Osteoblast (primary cell): ENCODE results near the gene CD8A. TPM values are rescaled to one million over a fixed set of nuclear protein-coding genes. Genes with fewer than 3 reads are reported as not detected.

Source experiments
- DNase-seq: peaks from one replicate; pipeline ENCODE4 v3.0.0; 2011; ENCODE audit warnings: low spot score, mixed read lengths; ENCODE audit not compliant: insufficient read length; ENCODE audit errors: missing footprints
- H2AFZ ChIP-seq: 2 replicates; pipeline ENCODE4 v1.6.0; 2011; ENCODE audit warnings: mild to moderate bottlenecking, low read length
- H3K27ac ChIP-seq: 2 replicates; pipeline ENCODE4 v1.5.1; 2011; ENCODE audit warnings: mild to moderate bottlenecking, low read depth, low read length, moderate library complexity
- H3K27me3 ChIP-seq: 2 replicates; pipeline ENCODE4 v1.6.0; 2012; ENCODE audit warnings: mild to moderate bottlenecking, control low read depth, inconsistent platforms, low read length, moderate library complexity; ENCODE audit not compliant: insufficient read depth
- H3K36me3 ChIP-seq: 2 replicates; pipeline ENCODE4 v1.5.1; 2011; ENCODE audit warnings: mild to moderate bottlenecking, low read length, control low read depth, moderate library complexity; ENCODE audit not compliant: insufficient read depth
- H3K4me1 ChIP-seq: 2 replicates; pipeline ENCODE4 v1.5.1; 2011; ENCODE audit warnings: mild to moderate bottlenecking, low read length, control low read depth, moderate library complexity; ENCODE audit not compliant: insufficient read depth
- H3K4me2 ChIP-seq: 2 replicates; pipeline ENCODE4 v1.6.0; 2011; ENCODE audit warnings: mild to moderate bottlenecking, low read length; ENCODE audit not compliant: insufficient read depth
- H3K4me3 ChIP-seq: fragments of 200-600 bp; sonication (generic); 3 replicates; pipeline ENCODE4 v1.5.1; 2012; ENCODE audit warnings: mild to moderate bottlenecking, low read length, inconsistent platforms; ENCODE audit not compliant: insufficient read depth
- H3K79me2 ChIP-seq: 2 replicates; pipeline ENCODE4 v1.6.0; 2012; ENCODE audit warnings: mild to moderate bottlenecking, low read length, control low read depth, inconsistent platforms; ENCODE audit not compliant: insufficient read depth
- H3K9me3 ChIP-seq: 2 replicates; pipeline ENCODE4 v1.5.1; 2011; ENCODE audit warnings: low read depth, low read length, control low read depth
- H4K20me1 ChIP-seq: 2 replicates; pipeline ENCODE4 v1.6.0; 2012; ENCODE audit warnings: mild to moderate bottlenecking, low read length, control low read depth; ENCODE audit not compliant: insufficient read depth
- total RNA-seq: library from RNA; depleted of rRNA; stranded (reverse); fragments of >200 nt; gene quantifications from 2 replicates; pipeline ENCODE4 v1.2.3, GENCODE V29; 2012
- TF ChIP-seq, protein P1 (sequence below): IDR thresholded peaks from 2 replicates; pipeline ENCODE4 v1.5.1; 2011; ENCODE audit warnings: mild to moderate bottlenecking, low read depth, low read length, moderate library complexity; ENCODE audit errors: extremely low read depth

Gene CD8A
- total RNA-seq, 1 donor = not detected

DNA sequence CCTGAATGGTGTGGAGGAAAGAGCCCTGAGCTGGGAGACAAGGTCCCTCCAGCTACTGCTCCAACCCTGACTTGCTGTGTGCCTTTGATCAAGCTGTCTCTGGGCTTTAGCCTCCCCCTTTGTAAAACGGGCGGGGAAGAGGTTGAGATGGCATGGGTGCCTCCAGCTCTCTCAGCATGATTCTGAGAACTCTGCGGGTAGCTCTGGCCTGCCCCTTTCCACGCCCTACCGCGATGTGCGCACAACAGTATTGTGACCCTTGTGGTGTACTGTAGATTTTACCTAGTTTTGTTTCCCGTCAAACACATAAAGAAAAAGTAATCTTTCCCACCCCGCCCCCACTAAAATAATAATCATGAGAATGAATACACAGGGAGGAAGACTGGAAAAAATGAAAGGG, 5.3 kb downstream of the CD8A start:
- no peaks in the 10 kb centered on the region for H4K20me1 ChIP-seq
- H3K79me2 ChIP-seq = no peaks in the 10 kb centered on the region
- H3K4me3 ChIP-seq = no peak overlapping the region
- H3K9me3 ChIP-seq = no peaks in the 10 kb centered on the region
- no peak for DNase-seq
- H2AFZ ChIP-seq = no peak overlapping the region
- no peak overlapping the region for H3K27ac ChIP-seq
- H3K4me1 ChIP-seq = no peaks in the 10 kb centered on the region
- H3K4me2 ChIP-seq = no peak overlapping the region
- TF ChIP-seq, protein P1, sequence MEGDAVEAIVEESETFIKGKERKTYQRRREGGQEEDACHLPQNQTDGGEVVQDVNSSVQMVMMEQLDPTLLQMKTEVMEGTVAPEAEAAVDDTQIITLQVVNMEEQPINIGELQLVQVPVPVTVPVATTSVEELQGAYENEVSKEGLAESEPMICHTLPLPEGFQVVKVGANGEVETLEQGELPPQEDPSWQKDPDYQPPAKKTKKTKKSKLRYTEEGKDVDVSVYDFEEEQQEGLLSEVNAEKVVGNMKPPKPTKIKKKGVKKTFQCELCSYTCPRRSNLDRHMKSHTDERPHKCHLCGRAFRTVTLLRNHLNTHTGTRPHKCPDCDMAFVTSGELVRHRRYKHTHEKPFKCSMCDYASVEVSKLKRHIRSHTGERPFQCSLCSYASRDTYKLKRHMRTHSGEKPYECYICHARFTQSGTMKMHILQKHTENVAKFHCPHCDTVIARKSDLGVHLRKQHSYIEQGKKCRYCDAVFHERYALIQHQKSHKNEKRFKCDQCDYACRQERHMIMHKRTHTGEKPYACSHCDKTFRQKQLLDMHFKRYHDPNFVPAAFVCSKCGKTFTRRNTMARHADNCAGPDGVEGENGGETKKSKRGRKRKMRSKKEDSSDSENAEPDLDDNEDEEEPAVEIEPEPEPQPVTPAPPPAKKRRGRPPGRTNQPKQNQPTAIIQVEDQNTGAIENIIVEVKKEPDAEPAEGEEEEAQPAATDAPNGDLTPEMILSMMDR = no peak
- peaks cover 38% of the 10 kb centered on the region for H3K27me3 ChIP-seq
- no peaks in the 10 kb centered on the region for H3K36me3 ChIP-seq

DNA sequence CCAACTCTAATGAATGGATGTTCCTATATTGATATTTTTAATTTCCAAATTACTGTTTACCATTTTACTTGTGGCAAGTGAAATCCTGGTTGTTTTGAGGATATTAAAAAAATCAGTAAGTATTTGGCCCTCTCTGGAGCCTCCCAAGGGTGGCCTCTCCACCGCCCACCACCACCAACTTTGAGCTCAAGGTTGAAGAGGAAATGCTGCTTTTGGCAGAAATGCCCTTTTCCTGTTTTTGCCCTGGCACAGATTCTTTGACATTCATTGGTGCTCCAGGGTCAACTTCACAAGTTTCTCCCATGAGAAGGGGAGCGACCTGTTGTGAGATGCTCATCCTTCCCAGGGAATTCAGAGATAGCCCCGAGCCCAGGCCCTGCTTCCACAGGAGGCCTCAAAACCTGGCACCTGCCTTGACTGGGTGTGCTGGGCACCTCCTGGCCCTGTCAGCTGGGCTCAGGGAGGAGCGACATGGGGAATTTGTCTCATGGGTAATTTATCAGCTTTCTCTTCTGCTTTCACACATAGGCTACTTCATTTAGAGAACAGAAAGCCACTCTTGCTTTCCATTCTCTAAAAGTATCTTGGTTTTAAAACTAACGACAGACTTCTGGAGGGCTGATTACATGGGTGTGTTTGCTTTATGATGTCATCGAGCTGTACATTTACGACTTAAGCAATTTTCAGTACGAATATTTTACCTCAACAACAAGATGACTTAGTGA, 6.9 kb downstream of the CD8A start:
- Histone ChIP-seq H2AFZ (no peak overlapping the region), H4K20me1 (no peaks in the 10 kb centered on the region), H3K4me2 (no peak overlapping the region), H3K9me3 (no peaks in the 10 kb centered on the region), H3K4me3 (no peak overlapping the region), H3K27me3 (peaks cover 21% of the 10 kb centered on the region), H3K79me2 (no peaks in the 10 kb centered on the region), H3K4me1 (no peaks in the 10 kb centered on the region), H3K36me3 (no peaks in the 10 kb centered on the region), H3K27ac (no peak overlapping the region)
- no peak for DNase-seq
- TF ChIP-seq, protein P1 = no peak

DNA sequence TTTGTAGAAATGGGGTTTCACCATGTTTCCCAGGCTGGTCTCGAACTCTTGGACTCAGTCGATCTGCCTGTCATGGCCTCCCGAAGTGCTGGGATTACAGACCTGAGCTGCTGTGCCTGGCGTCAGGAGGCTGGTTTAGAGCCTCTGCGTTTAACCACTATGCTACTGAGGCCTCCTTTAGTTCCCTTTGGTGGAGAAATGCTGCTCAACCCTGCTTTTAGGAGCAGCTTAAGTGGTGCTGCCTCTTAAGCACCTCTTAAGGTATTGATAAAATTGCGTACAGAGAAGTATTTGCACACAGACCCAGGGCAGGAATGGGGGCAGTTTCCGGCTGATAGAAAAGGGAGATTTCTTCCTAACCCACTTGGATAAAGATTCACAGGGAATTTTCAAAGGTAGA, 8.0 kb downstream of the CD8A start:
- no peaks in the 10 kb centered on the region for H3K4me1 ChIP-seq
- H2AFZ ChIP-seq = no peak overlapping the region
- H3K27ac ChIP-seq = no peak overlapping the region
- no peaks in the 10 kb centered on the region for H3K9me3 ChIP-seq
- no peaks in the 10 kb centered on the region for H4K20me1 ChIP-seq
- no peak overlapping the region for H3K4me2 ChIP-seq
- peaks cover 14% of the 10 kb centered on the region for H3K27me3 ChIP-seq
- DNase-seq = no peak
- no peaks in the 10 kb centered on the region for H3K36me3 ChIP-seq
- no peaks in the 10 kb centered on the region for H3K79me2 ChIP-seq
- TF ChIP-seq, protein P1 = no peak
- no peak overlapping the region for H3K4me3 ChIP-seq

DNA sequence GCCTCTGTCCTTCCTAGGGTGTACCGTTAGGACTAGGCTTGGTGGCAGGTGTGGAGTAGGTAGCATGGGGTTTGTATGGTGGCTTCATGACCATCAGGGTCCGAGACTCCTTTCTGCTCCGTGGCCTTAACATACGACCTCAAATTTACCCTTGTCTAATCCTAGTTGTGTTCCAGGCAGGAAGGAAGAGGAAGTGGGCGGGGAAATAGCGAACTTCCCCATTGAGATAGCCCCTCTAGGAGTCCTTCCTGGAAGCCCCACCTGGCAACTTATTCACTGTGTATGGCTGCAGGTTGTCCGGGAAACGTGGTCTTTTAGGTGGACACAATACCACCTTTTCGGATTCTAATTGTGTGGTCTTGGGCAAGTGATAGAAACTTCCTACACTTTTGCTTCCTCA, 9.3 kb downstream of the CD8A start:
- Histone ChIP-seq H3K27me3 (peaks cover 8% of the 10 kb centered on the region), H3K27ac (no peak overlapping the region), H3K4me3 (no peak overlapping the region), H3K9me3 (no peaks in the 10 kb centered on the region), H3K79me2 (no peaks in the 10 kb centered on the region), H3K36me3 (no peaks in the 10 kb centered on the region), H3K4me1 (no peaks in the 10 kb centered on the region), H3K4me2 (no peak overlapping the region), H4K20me1 (no peaks in the 10 kb centered on the region), H2AFZ (no peak overlapping the region)
- TF ChIP-seq, protein P1 = no peak
- DNase-seq = no peak
